Tibial nerve (tissue), 4 donors: ENCODE data around the gene FRMPD1.

ENCODE experiments used
- CTCF ChIP-seq, 5 experiments: fragments of 200-600 bp in 3 of 5; fragments of 450-650 bp in 2 of 5; sonication (generic) in 3 of 5; IDR thresholded peaks; one replicate each; pipeline ENCODE4 v1.5.1; 2016 to 2019; ENCODE audit warnings: antibody characterized with exemption in 5 of 5, mild to moderate bottlenecking in 3 of 5, moderate library complexity in 2 of 5
- EP300 ChIP-seq, 2 donors: sonication (generic); formaldehyde crosslinking; IDR thresholded peaks; one replicate each; pipeline ENCODE4 v1.6.1; 2017; ENCODE audit warnings: antibody characterized with exemption in 2 of 2, mild to moderate bottlenecking in 1 of 2
- POLR2A ChIP-seq, 2 donors: fragments of 450-650 bp; IDR thresholded peaks; one replicate each; pipeline ENCODE4 v1.6.1; 2017; ENCODE audit warnings: antibody characterized with exemption in 2 of 2, mild to moderate bottlenecking in 2 of 2, moderate library complexity in 2 of 2

GRCh38 chr9:37602817-37603216, 47.9 kb upstream of the FRMPD1 start:
- TF ChIP-seq EP300 (IDR thresholded peaks at IDR 0.05) (peak in 1 of 2 donors; percentile 33), CTCF (IDR thresholded peaks at IDR 0.05) (no peak), POLR2A (IDR thresholded peaks at IDR 0.05) (no peak)
